Myocyte (in vitro differentiated cells): ENCODE results near the gene ATP6V0D1. TPM values are rescaled to one million over a fixed set of nuclear protein-coding genes. Genes with fewer than 3 reads are reported as not detected.
"Not testable (repeated sequence)": the region's sequence is repeated elsewhere in the genome, so short reads cannot be mapped to it uniquely, and the experiment has no call there.

ENCODE experiments used
- DNase-seq: peaks from one replicate; pipeline ENCODE4 v3.0.0-alpha.2; 2012; ENCODE audit warnings: low read depth
- total RNA-seq: library from RNA; depleted of rRNA; stranded (reverse); fragments of >200 nt; gene quantifications from 2 replicates; pipeline ENCODE4 v1.2.3, GENCODE V29; 2014

Gene ATP6V0D1
- total RNA-seq, 1 donor from 2014 or later = 234 TPM

DNA sequence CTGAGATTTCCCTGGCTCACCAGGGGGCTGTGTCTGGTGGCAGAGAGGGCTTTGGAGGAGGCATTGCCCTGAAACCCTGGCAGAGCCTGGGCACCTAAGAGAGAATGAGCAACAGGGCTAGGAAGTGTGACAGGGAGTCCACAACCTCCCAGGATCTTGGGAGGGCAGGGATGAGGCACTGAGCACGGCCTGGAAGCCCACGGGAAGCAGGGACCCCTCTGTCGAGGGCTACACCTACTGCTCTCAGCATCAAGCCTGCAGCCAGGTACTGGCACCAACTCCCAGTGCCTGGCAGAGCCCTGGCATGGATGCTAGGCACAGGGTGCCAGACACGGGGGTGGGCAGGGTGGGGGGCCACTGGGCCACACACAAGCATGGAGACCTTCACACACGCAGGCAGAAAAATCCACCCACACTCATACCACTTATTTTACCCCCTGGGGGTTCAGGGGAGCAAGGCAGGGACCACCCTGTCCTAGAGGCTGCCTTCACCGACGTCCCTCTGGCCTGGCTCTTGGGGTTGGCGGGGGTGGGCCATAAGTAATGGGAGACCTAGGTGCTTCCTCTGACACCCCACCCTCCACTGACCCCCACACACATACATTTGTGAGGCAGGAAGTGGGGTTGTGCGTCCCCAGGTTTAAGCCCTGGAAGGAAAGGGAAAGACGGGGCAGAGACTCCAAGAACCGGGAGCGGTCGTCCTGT is 51.0 kb downstream of the ATP6V0D1 start:
- no peak for DNase-seq

DNA sequence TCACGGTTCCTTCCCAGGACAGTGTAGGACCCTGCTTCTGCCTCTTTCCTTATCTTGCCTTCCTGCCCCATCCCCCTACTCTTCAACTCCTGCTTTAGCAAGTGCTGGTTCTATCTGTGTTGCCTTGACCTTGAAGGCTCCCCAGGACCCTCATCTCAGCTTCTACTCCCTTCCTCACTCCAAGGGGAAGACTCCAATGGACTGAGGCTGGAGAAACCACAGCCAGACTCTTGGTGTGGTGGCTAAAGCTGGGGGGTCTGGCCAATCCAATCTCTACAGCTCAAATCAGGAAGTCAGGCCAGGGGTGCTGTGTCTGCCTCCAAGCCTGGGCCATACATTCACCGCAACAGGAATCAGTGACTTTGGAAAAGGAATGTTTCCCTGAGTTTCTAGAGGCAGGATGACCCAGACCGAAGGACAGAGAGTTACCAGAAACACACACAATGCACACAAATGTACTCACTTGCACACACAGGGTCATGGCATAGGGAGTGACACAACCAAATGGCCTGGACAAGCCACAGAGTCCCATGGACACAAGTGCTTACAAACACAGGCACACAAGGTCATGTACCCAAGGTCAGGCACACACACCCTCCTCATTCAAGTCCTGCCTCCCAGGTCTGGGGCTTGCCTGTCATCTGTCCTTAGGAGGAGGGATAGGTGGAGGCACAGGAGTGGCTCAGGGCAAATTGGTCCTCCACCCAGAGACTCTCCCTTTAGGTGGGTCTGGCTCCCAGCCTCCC is 51.7 kb downstream of the ATP6V0D1 start:
- DNase-seq = no peak

DNA sequence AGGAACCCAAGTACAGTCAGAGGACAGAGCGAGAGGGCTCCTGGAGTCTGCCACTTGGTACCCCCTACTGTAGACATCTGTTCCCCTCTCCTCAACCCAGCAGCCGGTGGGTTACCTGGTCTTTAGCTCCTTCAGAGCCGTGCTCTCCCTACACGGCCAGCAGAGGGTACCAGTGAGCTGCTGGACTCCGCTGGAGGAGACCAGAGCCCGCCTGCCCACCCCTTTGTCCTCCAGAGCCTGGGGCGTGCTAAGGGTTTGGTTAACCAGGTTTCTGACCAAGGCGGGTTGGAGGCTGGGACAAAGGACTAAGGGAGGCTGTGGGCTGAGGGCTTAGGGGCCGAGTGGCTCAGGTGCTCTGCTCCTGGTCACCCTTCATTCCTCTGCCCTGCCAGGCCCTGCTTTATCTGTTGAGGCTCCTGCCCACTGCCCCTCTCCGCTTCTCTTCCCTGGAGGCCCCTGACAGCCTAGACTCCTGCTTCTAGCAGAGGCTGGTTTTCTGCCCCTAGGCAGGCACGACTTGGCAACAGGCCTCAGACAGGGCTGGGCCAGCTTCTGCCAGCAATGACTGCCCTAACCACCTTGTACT is 52.7 kb downstream of the ATP6V0D1 start:
- DNase-seq = peak; percentile 87

DNA sequence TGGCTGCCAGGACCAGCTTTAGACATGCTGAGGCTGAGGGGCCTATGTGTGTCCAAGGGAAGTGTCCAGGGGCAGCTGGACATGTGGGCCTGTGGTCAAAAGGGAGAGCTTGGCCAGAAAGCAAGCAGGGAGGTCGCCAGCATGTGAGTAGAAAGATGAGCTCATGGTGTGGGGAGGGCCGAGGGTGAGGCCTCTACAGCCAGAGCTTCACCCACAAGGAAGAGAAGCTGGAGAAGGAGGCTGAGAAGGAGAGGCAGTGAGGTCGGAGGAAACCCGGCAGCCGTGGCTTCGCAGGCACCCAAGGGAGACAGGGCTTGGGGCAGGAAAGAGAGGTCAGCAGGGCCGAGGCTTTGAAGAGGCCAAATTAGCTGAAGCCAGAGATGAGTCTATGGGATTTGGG is 54.0 kb downstream of the ATP6V0D1 start:
- peak; percentile 90 for DNase-seq

DNA sequence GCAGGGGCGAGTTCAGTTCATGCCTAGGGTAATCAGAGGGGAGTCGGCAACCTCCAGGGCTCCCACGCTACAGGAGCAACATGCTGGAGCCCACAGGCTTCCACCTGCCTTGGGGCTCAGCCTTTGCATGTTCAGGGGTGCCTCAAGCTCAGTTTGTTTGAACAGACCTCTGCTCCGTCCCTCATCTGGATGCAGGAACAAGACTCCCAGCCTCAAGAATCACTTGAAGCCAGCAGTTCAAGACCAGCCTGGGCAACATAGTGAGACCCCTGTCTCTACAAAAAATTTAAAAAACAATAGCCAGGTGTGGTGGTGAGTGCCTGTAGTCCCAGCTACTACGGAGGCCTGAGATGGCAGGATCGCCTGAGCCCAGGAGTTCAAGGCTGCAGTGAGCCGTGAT is 54.9 kb downstream of the ATP6V0D1 start:
- no peak for DNase-seq

DNA sequence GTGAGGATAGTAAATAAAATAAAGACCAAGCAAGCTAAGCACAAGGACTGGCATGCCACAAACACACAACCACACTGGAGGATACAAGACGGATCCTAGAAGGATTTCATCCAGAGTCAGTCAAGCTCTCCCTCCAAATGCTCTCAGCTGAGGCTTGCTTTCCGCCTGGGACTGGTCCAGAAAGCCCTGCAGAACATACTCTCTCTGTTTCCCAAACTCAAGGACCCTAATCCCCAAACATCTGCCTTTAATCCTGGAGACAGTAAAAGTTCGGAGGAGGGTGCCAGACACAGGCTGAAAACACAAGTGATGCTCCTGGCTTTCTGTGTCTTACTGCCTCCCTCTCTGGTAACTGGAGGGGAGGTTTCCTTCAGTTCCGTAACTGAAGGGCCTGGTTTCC is 55.4 kb downstream of the ATP6V0D1 start:
- no peak for DNase-seq

DNA sequence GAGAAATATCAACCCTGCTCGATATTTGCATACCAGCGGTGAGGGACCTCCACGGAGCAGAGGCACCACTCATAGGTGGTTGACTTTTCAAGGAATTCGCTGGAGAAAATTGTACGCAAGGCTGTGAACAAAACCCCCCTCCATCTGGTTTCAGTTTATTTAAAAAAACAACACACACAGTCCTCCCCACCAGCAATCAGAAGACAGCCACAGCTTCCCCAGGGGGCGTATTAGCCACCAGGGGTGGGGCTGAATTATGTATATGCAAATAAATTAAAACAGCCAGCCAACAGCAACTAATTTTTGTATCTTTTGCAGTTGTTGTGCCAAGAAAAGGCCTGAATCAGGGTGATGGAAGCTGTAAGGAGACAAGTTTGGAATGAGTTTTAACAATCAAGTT is 55.9 kb downstream of the ATP6V0D1 start:
- no peak for DNase-seq

DNA sequence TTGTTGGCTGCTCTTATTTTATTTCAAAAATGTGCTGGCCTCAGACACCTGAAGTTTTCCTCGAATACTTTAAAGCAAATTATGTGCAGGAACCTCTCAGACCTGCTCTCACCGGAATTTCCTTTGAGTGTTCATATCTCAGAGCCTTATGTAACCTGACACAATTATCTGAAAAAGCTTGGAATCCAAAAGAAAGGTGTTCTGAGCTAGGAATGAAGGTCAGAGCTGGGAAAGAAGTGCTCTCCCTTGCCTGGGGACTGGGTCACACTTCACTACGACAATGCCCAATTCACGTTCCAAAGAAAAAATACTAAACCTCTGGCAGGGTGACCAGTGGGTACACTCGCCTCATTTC is 56.7 kb downstream of the ATP6V0D1 start:
- no peak for DNase-seq

DNA sequence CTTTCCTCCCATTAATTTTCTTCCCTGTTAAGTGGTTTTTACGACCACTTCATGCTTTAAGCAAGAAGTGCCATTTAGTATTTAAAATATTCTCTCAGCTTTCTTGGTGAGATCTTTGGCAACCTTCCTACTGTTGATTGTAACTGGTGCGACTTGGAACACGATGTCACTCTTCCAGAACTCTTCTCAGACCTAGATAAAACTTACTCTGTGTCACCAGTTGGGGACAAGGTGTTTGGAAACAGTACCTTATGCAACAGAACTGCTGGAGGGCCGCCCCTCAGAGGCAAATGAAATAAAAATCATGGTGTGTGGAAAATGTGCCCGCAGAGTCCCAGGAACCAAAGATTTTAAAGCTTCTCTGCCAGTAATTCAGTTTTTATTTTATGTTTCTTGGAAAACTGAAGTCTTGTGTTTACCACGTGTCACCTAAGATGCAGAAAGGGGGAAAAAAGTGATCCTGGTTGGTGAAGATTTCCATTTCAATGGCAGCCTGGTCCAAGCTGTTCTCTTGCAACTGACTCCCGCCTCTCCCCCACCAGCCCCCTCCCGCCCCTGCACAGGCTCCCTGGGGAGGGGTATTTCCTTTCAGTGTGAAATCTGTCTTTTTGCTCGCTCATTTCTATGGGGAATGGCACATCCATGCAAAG is 57.2 kb downstream of the ATP6V0D1 start:
- DNase-seq = no peak

DNA sequence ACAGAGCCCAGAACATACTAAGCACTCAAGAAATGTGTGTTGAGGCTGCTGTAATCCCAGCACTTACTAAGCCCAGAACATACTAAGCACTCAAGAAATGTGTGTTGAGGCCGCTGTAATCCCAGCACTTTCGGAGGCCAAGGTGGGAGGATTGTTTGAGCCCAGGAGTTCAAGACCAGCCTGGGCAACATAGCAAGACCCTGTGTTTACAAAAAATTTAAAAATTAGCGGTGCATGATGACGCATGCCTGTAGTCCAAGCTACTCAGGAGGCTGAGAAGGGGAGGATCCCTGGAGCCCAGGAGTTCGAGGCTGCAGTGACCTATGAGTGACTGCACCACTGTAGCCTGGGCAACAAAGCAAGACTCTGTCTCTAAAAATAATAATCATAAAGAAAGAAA is 57.9 kb downstream of the ATP6V0D1 start:
- DNase-seq = no peak

DNA sequence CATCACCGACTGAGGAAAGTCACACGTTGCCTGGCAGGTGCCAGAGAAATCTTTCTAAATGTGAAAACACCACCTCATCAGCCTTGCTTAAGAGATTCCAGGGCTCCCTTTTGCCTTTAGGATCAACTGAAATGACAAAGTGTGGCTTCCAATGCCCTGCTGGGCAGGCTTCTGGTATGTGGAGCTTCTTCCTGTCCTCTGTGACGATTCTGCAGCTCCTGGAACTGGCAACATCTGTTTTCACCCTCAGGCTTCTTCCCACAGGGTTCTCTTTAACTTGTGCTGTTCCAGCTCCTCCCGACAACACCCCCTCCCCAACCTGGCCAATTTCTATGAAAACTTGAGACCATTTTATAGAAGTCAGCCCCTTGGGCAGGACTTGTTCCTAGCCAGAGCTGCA is 59.9 kb downstream of the ATP6V0D1 start:
- DNase-seq = no peak

DNA sequence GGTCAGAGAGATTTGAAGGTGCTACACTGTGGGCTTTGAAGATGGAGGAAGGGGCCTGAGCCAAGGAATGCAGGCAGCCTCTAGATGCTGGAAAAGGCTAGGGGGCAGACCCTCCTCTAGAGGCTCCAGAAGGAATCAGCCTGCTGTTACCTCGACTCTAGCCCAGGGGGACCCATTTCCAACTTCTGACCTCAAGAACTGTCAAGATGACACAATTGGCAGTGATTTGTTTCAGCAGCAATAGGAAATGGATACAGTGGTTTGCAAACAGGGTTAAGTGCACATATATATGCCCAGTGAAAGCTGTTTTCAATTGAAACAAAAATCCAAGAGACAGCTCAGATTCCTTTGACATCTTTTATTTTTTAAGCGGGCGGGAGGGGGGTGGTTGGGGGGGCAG is 61.0 kb downstream of the ATP6V0D1 start:
- DNase-seq = no peak

DNA sequence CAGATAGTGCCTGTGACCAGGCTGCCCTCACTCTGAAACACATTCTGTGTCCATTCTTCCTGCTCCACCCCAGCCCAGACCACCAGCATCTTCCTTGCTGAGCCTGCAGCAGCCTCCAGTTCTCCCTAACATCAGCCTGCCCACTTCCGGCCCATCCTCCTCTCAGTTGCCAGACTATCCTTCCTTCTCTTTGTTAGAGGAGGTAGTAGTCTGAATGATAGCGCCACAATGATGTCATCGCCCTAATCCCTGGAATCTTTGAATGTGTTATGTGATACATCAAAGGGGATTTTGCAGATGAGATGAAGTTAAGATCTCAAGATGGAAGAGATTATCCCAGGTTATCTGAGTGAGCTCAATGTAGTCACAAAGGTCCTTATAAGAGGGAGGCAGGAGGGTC is 61.5 kb downstream of the ATP6V0D1 start:
- no peak for DNase-seq

DNA sequence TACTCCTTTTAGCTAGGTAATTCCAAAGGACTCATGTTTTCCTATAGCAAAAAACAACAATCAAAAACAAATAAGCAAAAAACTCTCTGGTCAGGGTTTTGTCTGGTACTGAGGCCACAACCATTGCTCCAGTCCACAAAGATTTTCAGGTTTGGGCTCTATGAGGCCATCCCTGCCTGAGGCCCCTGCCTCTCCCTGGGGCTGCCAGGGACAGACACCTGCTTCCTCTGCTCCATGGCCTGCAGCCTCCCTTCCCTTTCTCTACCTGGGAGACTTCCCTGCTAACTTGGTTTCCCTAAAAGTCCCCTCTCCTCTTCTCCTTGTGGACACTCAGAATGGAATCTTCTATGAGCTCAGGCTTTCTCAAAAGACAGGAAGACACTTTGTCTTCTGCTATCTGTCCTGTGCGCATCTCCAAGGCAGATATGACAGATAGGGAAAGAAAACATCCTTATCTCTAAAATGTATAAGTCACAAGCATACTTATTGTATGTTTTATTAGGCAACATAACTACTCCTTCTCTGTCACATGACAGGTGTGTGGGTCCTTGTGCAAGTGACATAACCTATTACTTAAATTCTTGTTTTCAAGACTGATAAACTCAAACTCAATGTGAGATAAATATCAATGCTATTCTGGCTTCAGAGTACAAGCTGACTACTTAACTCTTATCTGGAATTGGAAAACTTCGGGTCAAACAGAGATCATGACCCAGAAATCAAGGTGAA is 63.5 kb downstream of the ATP6V0D1 start:
- DNase-seq = no peak

DNA sequence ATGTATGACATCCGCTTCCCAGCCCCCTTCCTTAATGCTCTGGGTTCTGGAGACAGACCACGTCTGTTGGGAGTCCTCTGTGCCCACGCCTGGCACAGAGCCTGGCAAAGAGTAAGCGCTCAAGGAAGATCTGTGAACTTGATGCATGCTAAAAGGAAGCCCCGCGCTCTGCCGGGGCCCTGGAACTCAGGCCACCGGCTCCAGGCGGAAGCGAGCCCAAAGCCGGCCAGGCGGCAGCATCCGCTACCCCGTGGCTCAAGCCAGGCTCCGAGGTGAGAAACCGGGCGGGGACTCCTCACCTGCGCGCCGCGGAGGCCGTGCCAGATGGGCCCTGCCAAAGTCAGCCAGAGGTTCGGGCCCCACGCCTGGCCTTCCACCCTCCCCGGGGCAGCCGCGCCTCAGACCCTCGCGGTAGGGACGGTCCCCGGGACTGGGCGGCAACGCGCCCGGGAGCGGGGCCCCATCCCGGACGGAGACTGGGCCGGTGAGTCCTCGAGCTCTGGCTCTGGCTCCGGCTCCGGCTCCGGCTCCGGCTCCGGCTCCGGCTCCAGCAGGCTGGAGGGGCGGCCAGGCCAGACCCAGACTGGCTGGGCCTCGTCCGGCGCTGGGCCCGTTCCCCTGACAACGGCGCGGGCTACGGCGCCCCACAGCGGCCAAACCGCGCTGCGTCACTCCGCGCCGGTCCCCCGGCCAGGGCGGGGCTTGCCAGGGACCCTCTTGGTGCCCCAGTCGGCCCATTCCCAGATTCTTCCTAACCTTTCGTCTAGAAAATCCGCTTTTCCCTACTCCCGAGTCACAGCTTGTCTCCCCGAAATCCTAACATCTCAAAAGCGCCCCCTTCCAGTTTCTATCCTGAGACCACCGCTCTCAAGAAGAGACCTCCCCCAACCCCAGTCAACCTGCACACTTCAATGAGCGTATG is 64.8 kb downstream of the ATP6V0D1 start, which contains the start of gene ZDHHC1:
TSS of gene ZDHHC1 (minus strand) at position 606 of the 922 bp plus-strand sequence. CDS start 8,702 bp downstream, outside the sequence.
- DNase-seq = peak; percentile 76

DNA sequence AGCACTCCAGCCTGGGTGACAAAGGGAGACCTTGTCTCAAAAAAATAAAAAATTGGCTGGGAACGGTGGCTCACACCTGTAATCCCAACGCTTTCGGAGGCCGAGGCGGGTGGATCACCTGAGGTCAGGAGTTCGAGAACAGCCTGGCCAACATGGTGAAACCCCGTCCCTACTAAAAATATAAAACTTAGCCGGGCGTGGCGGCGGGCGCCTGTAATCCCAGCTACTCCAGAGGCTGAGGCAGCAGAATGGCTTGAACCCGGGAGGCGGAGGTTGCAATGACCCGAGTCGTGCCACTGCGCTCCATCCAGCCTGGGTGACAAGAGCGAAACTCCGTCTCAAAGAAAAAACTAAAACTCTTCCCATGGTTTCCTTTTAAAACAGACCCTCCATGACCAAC is 65.5 kb downstream of the ATP6V0D1 start:
- not testable (repeated sequence) for DNase-seq

DNA sequence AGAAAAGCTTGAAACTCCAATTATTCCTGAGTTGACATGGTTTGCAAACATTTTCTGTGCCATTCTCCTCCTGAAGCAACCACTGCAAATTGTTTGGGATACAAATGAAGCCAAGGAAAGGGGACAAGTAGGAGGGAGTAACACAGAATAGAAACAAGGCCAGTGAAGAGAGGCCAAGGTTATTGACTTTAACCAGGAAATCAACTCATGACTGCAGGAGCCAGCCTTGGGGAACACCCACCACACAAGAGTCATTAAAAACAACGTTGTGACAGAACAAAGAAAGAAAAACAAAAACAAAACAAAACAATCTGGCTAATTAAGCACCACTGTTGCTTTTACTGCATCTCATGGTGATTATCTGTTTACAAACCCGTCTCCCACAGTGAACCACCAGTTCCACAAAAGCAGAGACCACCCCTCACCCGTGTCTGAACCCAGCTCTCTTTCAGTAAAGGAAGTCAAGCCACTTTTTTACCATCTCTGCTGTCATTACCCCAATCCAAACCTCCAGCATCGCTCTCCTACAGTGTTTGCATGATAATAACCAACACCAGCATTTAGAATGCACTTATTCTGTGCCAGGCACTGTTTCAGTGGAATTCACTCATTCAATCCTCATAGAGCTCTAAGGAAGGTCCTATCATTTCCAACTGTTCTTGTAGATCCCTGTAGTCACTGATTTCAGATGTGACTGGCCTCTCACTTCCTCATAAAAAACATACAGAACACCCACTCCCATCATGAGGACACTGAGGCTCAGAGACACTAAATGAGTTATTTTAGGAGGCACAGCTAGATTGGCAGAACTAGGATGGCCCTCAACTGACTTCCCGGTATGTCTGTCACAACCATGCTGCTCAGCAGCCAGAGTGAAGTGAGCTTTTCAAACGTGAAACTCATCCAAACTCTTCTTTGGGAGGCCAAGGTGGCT is 66.7 kb downstream of the ATP6V0D1 start:
- DNase-seq = no peak

DNA sequence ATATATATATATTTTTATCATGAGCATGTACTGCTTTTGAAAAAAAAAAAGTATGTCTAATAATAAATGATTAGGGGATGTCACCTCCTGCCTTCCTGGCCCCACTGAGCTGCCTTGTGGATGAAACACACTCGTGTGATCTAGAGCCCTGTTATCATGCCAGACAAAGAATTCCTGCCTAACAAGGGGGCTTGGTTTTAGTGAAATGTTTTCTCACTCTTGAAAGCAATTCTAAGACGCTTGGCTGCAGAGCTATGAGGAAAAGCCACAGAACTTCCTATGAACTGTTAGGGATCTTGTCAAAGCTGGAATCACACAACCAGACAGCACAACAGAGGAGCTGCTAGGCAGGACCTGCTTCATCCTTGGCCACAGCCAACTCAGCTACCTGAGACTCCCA is 68.7 kb downstream of the ATP6V0D1 start:
- DNase-seq = no peak

DNA sequence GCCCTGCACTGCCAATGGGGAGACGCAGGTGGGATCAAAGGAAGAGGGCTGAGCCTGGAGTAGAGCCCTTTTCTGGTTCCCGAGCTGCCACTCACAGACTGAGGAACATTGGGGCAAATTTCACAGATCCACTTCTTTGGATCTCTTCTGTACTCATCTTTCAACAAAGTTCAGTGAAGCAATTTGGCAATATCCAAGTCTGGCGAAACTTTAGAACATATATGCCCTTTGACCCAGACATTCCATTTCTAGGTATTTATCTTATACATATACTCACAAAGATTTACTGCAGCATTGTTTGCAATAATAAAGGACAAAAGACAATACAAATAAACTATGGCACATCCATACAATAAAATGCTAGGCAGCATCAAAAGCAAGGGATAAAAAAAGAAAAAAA is 69.6 kb downstream of the ATP6V0D1 start:
- DNase-seq = no peak
